ENCODE measurements around the gene HOXD1. TPM values are rescaled to one million over a fixed set of nuclear protein-coding genes. Genes with fewer than 3 reads are reported as not detected.
A peak's percentile ranks its signal among the peaks of the same experiment; 100 is the strongest.

HOXD1 gene
- total and polyA plus RNA-seq, 2 experiments from 2014 or later = not detected

GRCh38 chr2:176178038-176178756 is 10.3 kb upstream of the HOXD1 start:
- H3K9me3 ChIP-seq (ENCODE audit: low read depth) = no peaks in the 10 kb centered on the region

GRCh38 chr2:176178757-176179295 is 9.6 kb upstream of the HOXD1 start:
- DNase-seq (ENCODE audit: low read depth in 1 of 2, low spot score in 1 of 2) = no peak
- no peak for TF ChIP-seq CTCF (IDR thresholded peaks at IDR 0.05; ENCODE audit: low read depth, low read length)
- H3K4me1 ChIP-seq (ENCODE audit: low read depth) = no peaks in the 10 kb centered on the region
- H3K9me3 ChIP-seq (ENCODE audit: low read depth) = no peaks in the 10 kb centered on the region
- H3K27me3 ChIP-seq = peaks cover 100% of the 10 kb centered on the region
- H3K27ac ChIP-seq = no peak overlapping the region
- H3K36me3 ChIP-seq = no peaks in the 10 kb centered on the region
- no peak overlapping the region for H3K4me3 ChIP-seq

More at GRCh38 chr2:176178038-176178756, 10.3 kb upstream of the HOXD1 start:
- H3K4me1 ChIP-seq (ENCODE audit: low read depth) = no peaks in the 10 kb centered on the region
- no peak overlapping the region for H3K27ac ChIP-seq
- DNase-seq (ENCODE audit: low read depth in 1 of 2, low spot score in 1 of 2) = peak; percentile 28 to 43
- no peaks in the 10 kb centered on the region for H3K36me3 ChIP-seq
- peak overlapping the region; percentile 37 for H3K4me3 ChIP-seq
- H3K27me3 ChIP-seq = peaks cover 100% of the 10 kb centered on the region
- no peak for TF ChIP-seq CTCF (IDR thresholded peaks at IDR 0.05; ENCODE audit: low read depth, low read length)

- TF ChIP-seq CTCF (IDR thresholded peaks at IDR 0.05; ENCODE audit: low read depth, low read length) = no peak
- no peaks in the 10 kb centered on the region for H3K4me1 ChIP-seq (ENCODE audit: low read depth)
- DNase-seq (ENCODE audit: low read depth in 1 of 2, low spot score in 1 of 2) = no peak
- H3K27me3 ChIP-seq = peaks cover 100% of the 10 kb centered on the region
- no peak overlapping the region for H3K27ac ChIP-seq
- H3K9me3 ChIP-seq (ENCODE audit: low read depth) = no peaks in the 10 kb centered on the region
- H3K4me3 ChIP-seq = no peak overlapping the region
- no peaks in the 10 kb centered on the region for H3K36me3 ChIP-seq
Measured at GRCh38 chr2:176181551-176181950, 6.9 kb upstream of the HOXD1 start.

GRCh38 chr2:176182671-176183070 is 5.8 kb upstream of the HOXD1 start:
- Histone ChIP-seq H3K27ac (no peak overlapping the region), H3K4me1 (ENCODE audit: low read depth) (no peaks in the 10 kb centered on the region), H3K4me3 (no peak overlapping the region), H3K36me3 (no peaks in the 10 kb centered on the region), H3K27me3 (peaks cover 100% of the 10 kb centered on the region), H3K9me3 (ENCODE audit: low read depth) (no peaks in the 10 kb centered on the region)
- TF ChIP-seq CTCF (IDR thresholded peaks at IDR 0.05; ENCODE audit: low read depth, low read length) = no peak
- DNase-seq (ENCODE audit: low read depth in 1 of 2, low spot score in 1 of 2) = no peak

GRCh38 chr2:176184749-176185148 is 3.7 kb upstream of the HOXD1 start:
- no peak for TF ChIP-seq CTCF (IDR thresholded peaks at IDR 0.05; ENCODE audit: low read depth, low read length)
- H3K27me3 ChIP-seq = peaks cover 100% of the 10 kb centered on the region
- DNase-seq (ENCODE audit: low read depth in 1 of 2, low spot score in 1 of 2) = no peak

More at GRCh38 chr2:176184749-176185148, 3.7 kb upstream of the HOXD1 start:
- Histone ChIP-seq H3K27ac (no peak overlapping the region), H3K36me3 (no peaks in the 10 kb centered on the region), H3K4me1 (ENCODE audit: low read depth) (no peaks in the 10 kb centered on the region), H3K4me3 (no peak overlapping the region), H3K9me3 (ENCODE audit: low read depth) (no peaks in the 10 kb centered on the region)

Data from cardiac muscle cell (in vitro differentiated cells and primary cell).